PC-3 (cell line): Measurements from ENCODE around the gene LMAN2L. TPM values are rescaled to one million over a fixed set of nuclear protein-coding genes. Genes with fewer than 3 reads are reported as not detected.

ENCODE experiments used
- ATAC-seq: fragments of 200-7000 bp; cut with Tn5 transposase; 2 replicates; pipeline ENCODE4 v1.9.1; 2020; ENCODE audit warnings: mild to moderate bottlenecking, moderate library complexity
- BruUV-seq: library from RNA; stranded (reverse); fragments of 400-500 nt; replicated peaks from 2 replicates; lab custom pipeline; 2021; lab: Mats Ljungman, UMichigan
- CTCF ChIA-PET: fragments of 300-600 bp; sonication (Branson Sonifier 250); formaldehyde crosslinking; loops from one replicate; lab custom pipeline; 2022; ENCODE audit warnings: antibody characterized with exemption; lab: Charles Lee
- POLR2A ChIA-PET: fragments of 300-600 bp; sonication (Branson Sonifier 250); formaldehyde crosslinking; loops from one replicate; lab custom pipeline; 2022; ENCODE audit warnings: antibody characterized with exemption; ENCODE audit not compliant: unreplicated experiment; lab: Charles Lee
- DNase-seq: peaks from one replicate; pipeline ENCODE4 v3.0.0-alpha.2; 2015
- H2AFZ ChIP-seq: fragments of 300-600 bp; sonication (generic); 2 replicates; pipeline ENCODE4 v1.6.0; 2016; ENCODE audit warnings: antibody characterized with exemption, low read length
- H3F3A ChIP-seq: fragments of 300-600 bp; sonication (generic); one replicate; pipeline ENCODE4 v1.6.0; 2017; ENCODE audit warnings: antibody characterized with exemption, low read length, control low read depth, mild to moderate bottlenecking; ENCODE audit not compliant: unreplicated experiment
- H3K27ac ChIP-seq: fragments of 300-600 bp; sonication (generic); 2 replicates; pipeline ENCODE4 v1.5.1; 2016; ENCODE audit warnings: mild to moderate bottlenecking, low read length
- H3K27me3 ChIP-seq: fragments of 300-600 bp; sonication (generic); 2 replicates; pipeline ENCODE4 v1.6.1; 2016; ENCODE audit warnings: low read length, mixed read lengths
- H3K36me3 ChIP-seq: fragments of 300-600 bp; sonication (generic); 2 replicates; pipeline ENCODE4 v1.6.1; 2016; ENCODE audit warnings: low read depth, mixed run types, low read length, mixed read lengths
- H3K4me1 ChIP-seq: fragments of 300-600 bp; sonication (generic); 2 replicates; pipeline ENCODE4 v1.5.1; 2016; ENCODE audit warnings: low read length; ENCODE audit not compliant: insufficient read depth
- H3K4me2 ChIP-seq: fragments of 300-600 bp; sonication (generic); 2 replicates; pipeline ENCODE4 v1.6.0; 2016; ENCODE audit warnings: low read length
- H3K4me3 ChIP-seq: fragments of 300-600 bp; sonication (generic); 2 replicates; pipeline ENCODE4 v1.5.1; 2016; ENCODE audit warnings: mild to moderate bottlenecking, low read length, mixed read lengths
- H3K79me2 ChIP-seq: fragments of 300-600 bp; sonication (generic); 2 replicates; pipeline ENCODE4 v1.6.1; 2017; ENCODE audit warnings: low read length, mixed read lengths
- H3K9ac ChIP-seq: fragments of 300-600 bp; sonication (generic); 2 replicates; pipeline ENCODE4 v1.6.0; 2016; ENCODE audit warnings: mild to moderate bottlenecking, low read length
- H3K9me2 ChIP-seq: fragments of 300-600 bp; sonication (generic); replicated peaks from 2 replicates; pipeline ENCODE4 v1.6.1; 2016; ENCODE audit warnings: mixed run types, low read length, mixed read lengths
- H3K9me3 ChIP-seq: fragments of 300-600 bp; sonication (generic); 2 replicates; pipeline ENCODE4 v1.6.1; 2016; ENCODE audit warnings: low read length, mixed read lengths
- H4K20me1 ChIP-seq: fragments of 300-600 bp; sonication (generic); 2 replicates; pipeline ENCODE4 v1.6.1; 2016; ENCODE audit warnings: low read length, mixed read lengths
- CTCF ChIP-seq: fragments of 300-600 bp; sonication (generic); conservative IDR thresholded peaks from 2 replicates; pipeline ENCODE4 v1.5.1; 2017; ENCODE audit warnings: antibody characterized with exemption, low read depth, mild to moderate bottlenecking, low read length
- EZH2 ChIP-seq: fragments of 300-600 bp; sonication (generic); IDR thresholded peaks from one replicate; pipeline ENCODE4 v1.6.1; 2017; ENCODE audit warnings: antibody characterized with exemption, mild to moderate bottlenecking, low read length; ENCODE audit not compliant: unreplicated experiment
- EZH2phosphoT487 ChIP-seq: fragments of 300-600 bp; sonication (generic); IDR thresholded peaks from 2 replicates; pipeline ENCODE4 v1.6.1; 2018; ENCODE audit warnings: mild to moderate bottlenecking, antibody characterized with exemption, low read length, borderline replicate concordance
- intact Hi-C: fragments of 100-400 bp; cut with micrococcal nuclease; formaldehyde crosslinking; loops from 2 replicates; pipeline ENCODE4 v1.9.0; 2023
- total RNA-seq: library from RNA; depleted of rRNA; stranded (reverse); fragments of >200 nt; gene quantifications from 2 replicates; pipeline ENCODE4 v1.2.3, GENCODE V29; 2014

Gene LMAN2L
- total RNA-seq, 1 experiment from 2014 or later, result 27.8 TPM

- Histone ChIP-seq H3K4me2 (peak overlapping the region; percentile 100), H2AFZ (no peak overlapping the region), H3K36me3 (no peaks in the 10 kb centered on the region), H3K4me3 (peak overlapping the region; percentile 93), H3K9me3 (no peaks in the 10 kb centered on the region), H3K9ac (0 out of 2 replicates have a peak overlapping the region, but pooled peaks have one; percentile 9), H3K27me3 (no peaks in the 10 kb centered on the region), H3K4me1 (peaks cover 51% of the 10 kb centered on the region), H3K9me2 (no peaks in the 10 kb centered on the region), H3K27ac (no peak overlapping the region), H3F3A (no peaks in the 10 kb centered on the region), H4K20me1 (peaks cover 10% of the 10 kb centered on the region; the same call in 1 of the 2 replicates), H3K79me2 (peaks cover 65% of the 10 kb centered on the region)
- BruUV-seq, result no TSS peak
- DNase-seq, result peak; percentile 26
- TF ChIP-seq EZH2 (no peak), CTCF (no peak), EZH2phosphoT487 (no peak)
- ChIA-PET POLR2A (no interaction called here), CTCF (interaction anchor here (0.8 kb wide), 1 partner anchor 25 kb away, joined by 3 read pairs; no protein-coding TSS in a partner anchor)
- intact Hi-C loops, result loop anchor here (5.0 kb wide), 2 partner anchors 95 to 125 kb away; partner anchors contain the start of genes ANKRD39 and KANSL3
- no peak for ATAC-seq
These were observed 22.9 kb upstream of the LMAN2L start for GRCh38 chr2:96762529-96763311.

GRCh38 chr2:96760986-96761832, 21.3 kb upstream of the LMAN2L start:
- intact Hi-C loops, result loop anchor here (1.0 to 5.0 kb wide), 5 partner anchors 21 to 124 kb away; partner anchors contain the start of genes ANKRD39, KANSL3 and LMAN2L
- Histone ChIP-seq H3K4me3 (peak overlapping the region; percentile 93), H3K4me2 (peak overlapping the region; percentile 100), H3K9ac (peak overlapping the region; percentile 71), H3K9me2 (no peaks in the 10 kb centered on the region), H3K9me3 (no peaks in the 10 kb centered on the region), H3K79me2 (peaks cover 51% of the 10 kb centered on the region), H4K20me1 (peaks cover 10% of the 10 kb centered on the region; the same call in 1 of the 2 replicates), H2AFZ (peak overlapping the region; percentile 66), H3F3A (no peaks in the 10 kb centered on the region), H3K27me3 (no peaks in the 10 kb centered on the region), H3K4me1 (peaks cover 42% of the 10 kb centered on the region), H3K27ac (no peak overlapping the region), H3K36me3 (no peaks in the 10 kb centered on the region)
- POLR2A ChIA-PET, result interaction anchor here (0.5 to 0.6 kb wide), 3 partner anchors 132 to 228 kb away, joined by 3 to 23 read pairs (median 4); no protein-coding TSS in a partner anchor
- DNase-seq, result peak; percentile 16
- BruUV-seq, result no TSS peak
- peak; percentile 49; the same call in 1 of the 2 replicates for TF ChIP-seq CTCF
- no peak for TF ChIP-seq EZH2phosphoT487
- CTCF ChIA-PET, result interaction anchor here (0.6 kb wide), 1 partner anchor 26 kb away, joined by 3 read pairs; no protein-coding TSS in a partner anchor
- peak; percentile 9 for ATAC-seq
